DMS 273 treated with DMSO at 0.1 percent for 48 hours (cell line): Measurements from ENCODE around the gene TOR3A.

Experiments
- DNase-seq: peaks from one replicate; lab custom pipeline; 2025; lab: John Stamatoyannopoulos, UW

TOR3A gene

GRCh38 chr1:179066471-179066870, 15.4 kb upstream of the TOR3A start:
- DNase-seq = no peak

GRCh38 chr1:179077396-179077795, 4.5 kb upstream of the TOR3A start:
- no peak for DNase-seq

- peak; percentile 50 for DNase-seq
Observed at GRCh38 chr1:179079113-179079761, 2.6 kb upstream of the TOR3A start.

- DNase-seq = no peak
Observed at GRCh38 chr1:179080866-179081686, 794 bp upstream of the TOR3A start.

- DNase-seq = no peak
Observed at GRCh38 chr1:179082333-179082998, 596 bp downstream of the TOR3A start.

GRCh38 chr1:179082999-179083335, 1.1 kb downstream of the TOR3A start:
- DNase-seq = no peak

- no peak for DNase-seq
Observed at GRCh38 chr1:179083533-179083932, 1.7 kb downstream of the TOR3A start.

- no peak for DNase-seq
Observed at GRCh38 chr1:179087665-179088064, 5.8 kb downstream of the TOR3A start.

- DNase-seq = no peak
Observed at GRCh38 chr1:179089827-179090482, 8.1 kb downstream of the TOR3A start.

- no peak for DNase-seq
Observed at GRCh38 chr1:179090522-179090921, 8.7 kb downstream of the TOR3A start.

GRCh38 chr1:179090923-179091322, 9.1 kb downstream of the TOR3A start:
- DNase-seq = no peak

- DNase-seq = no peak
Observed at GRCh38 chr1:179091691-179092165, 9.9 kb downstream of the TOR3A start.

GRCh38 chr1:179092896-179093461, 11.1 kb downstream of the TOR3A start:
- DNase-seq = no peak

- no peak for DNase-seq
Observed at GRCh38 chr1:179094818-179095217, 12.9 kb downstream of the TOR3A start.

- no peak for DNase-seq
Observed at GRCh38 chr1:179095377-179095776, 13.5 kb downstream of the TOR3A start.

GRCh38 chr1:179095924-179096323, 14.1 kb downstream of the TOR3A start:
- DNase-seq = no peak

GRCh38 chr1:179099891-179100290, 18.0 kb downstream of the TOR3A start:
- no peak for DNase-seq

GRCh38 chr1:179101566-179101965, 19.7 kb downstream of the TOR3A start:
- no peak for DNase-seq

GRCh38 chr1:179103999-179104398, 22.1 kb downstream of the TOR3A start:
- no peak for DNase-seq

- no peak for DNase-seq
Observed at GRCh38 chr1:179104611-179105250, 22.9 kb downstream of the TOR3A start.

- DNase-seq = no peak
Observed at GRCh38 chr1:179105393-179105792, 23.5 kb downstream of the TOR3A start.
